GM23338 (cell line): ENCODE results near the gene ROCK2.

Source experiments
- CREB1 ChIP-seq: fragments of 250-450 bp; sonication (Bioruptor Pico); IDR thresholded peaks from 2 replicates; pipeline ENCODE4 v1.5.0; 2020; ENCODE audit warnings: low read depth, mild to moderate bottlenecking, moderate library complexity
- EZH2 ChIP-seq: fragments of 200-600 bp; sonication (generic); IDR thresholded peaks from one replicate; pipeline ENCODE4 v1.8.0; 2017; ENCODE audit warnings: antibody characterized with exemption, mild to moderate bottlenecking, low read depth; ENCODE audit not compliant: unreplicated experiment
- EZH2phosphoT487 ChIP-seq: fragments of 200-600 bp; sonication (generic); IDR thresholded peaks from one replicate; pipeline ENCODE4 v1.8.1; 2018; ENCODE audit warnings: antibody characterized with exemption; ENCODE audit not compliant: unreplicated experiment
- JUNB ChIP-seq: IDR thresholded peaks from one replicate; pipeline ENCODE4 v1.6.1; 2016; ENCODE audit warnings: antibody characterized with exemption; ENCODE audit not compliant: unreplicated experiment
- NANOG ChIP-seq: IDR thresholded peaks from 2 replicates; pipeline ENCODE4 v1.6.1; 2016; ENCODE audit warnings: antibody characterized with exemption, borderline replicate concordance
- POLR2AphosphoS5 ChIP-seq: IDR thresholded peaks from 2 replicates; pipeline ENCODE4 v1.6.1; 2016; ENCODE audit warnings: antibody characterized with exemption, low read depth
- STAT1 ChIP-seq: IDR thresholded peaks from one replicate; pipeline ENCODE4 v1.6.1; 2016; ENCODE audit warnings: antibody characterized with exemption; ENCODE audit not compliant: unreplicated experiment
- ZNF114 ChIP-seq: fragments of 250-450 bp; sonication (Bioruptor Pico); IDR thresholded peaks from 2 replicates; pipeline ENCODE4 v1.5.0; 2020; ENCODE audit warnings: mild to moderate bottlenecking, moderate library complexity
- TF ChIP-seq, protein P1 (sequence below), 2 experiments: fragments of 200-600 bp in 1 of 2; sonication (generic) in 1 of 2; conservative IDR thresholded peaks; 2 replicates each; pipeline versions ENCODE4 v1.5.1 to v1.6.1; 2016 to 2017; ENCODE audit warnings: antibody characterized with exemption in 2 of 2, low read depth in 2 of 2, mild to moderate bottlenecking in 2 of 2, moderate library complexity in 1 of 2
- TF ChIP-seq, protein P2 (sequence below): IDR thresholded peaks from one replicate; pipeline ENCODE4 v1.6.1; 2018; ENCODE audit warnings: antibody characterized with exemption; ENCODE audit not compliant: unreplicated experiment
- TF ChIP-seq, protein P3 (sequence below): fragments of 250-450 bp; sonication (Bioruptor Pico); IDR thresholded peaks from 2 replicates; pipeline ENCODE4 v1.5.0; 2020; ENCODE audit warnings: mild to moderate bottlenecking, moderate library complexity

DNA sequence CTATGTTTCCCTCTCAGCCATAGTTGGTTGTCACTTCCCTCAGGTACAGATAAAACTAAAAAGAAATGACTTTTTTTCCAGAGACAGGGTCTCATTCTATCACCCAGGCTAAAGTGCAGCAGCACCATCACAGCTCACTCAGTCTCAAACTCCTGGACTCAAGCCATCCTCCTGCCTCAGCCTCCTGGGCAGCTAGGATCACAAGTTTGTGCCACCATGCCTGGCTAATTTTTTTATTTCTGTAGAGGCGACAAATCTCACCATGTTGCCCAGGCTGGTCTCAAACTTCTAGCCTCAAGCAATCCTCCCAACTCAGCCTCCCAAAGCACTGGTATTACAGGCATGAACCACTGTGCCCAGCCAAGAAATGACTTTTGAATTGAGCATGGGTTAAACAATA is 8.2 kb downstream of the ROCK2 start:
- TF ChIP-seq, protein P1, sequence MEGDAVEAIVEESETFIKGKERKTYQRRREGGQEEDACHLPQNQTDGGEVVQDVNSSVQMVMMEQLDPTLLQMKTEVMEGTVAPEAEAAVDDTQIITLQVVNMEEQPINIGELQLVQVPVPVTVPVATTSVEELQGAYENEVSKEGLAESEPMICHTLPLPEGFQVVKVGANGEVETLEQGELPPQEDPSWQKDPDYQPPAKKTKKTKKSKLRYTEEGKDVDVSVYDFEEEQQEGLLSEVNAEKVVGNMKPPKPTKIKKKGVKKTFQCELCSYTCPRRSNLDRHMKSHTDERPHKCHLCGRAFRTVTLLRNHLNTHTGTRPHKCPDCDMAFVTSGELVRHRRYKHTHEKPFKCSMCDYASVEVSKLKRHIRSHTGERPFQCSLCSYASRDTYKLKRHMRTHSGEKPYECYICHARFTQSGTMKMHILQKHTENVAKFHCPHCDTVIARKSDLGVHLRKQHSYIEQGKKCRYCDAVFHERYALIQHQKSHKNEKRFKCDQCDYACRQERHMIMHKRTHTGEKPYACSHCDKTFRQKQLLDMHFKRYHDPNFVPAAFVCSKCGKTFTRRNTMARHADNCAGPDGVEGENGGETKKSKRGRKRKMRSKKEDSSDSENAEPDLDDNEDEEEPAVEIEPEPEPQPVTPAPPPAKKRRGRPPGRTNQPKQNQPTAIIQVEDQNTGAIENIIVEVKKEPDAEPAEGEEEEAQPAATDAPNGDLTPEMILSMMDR (conservative IDR thresholded peaks at IDR 0.05; ENCODE audit: low read depth in 2 of 2) = no peak
- TF ChIP-seq, protein P2, sequence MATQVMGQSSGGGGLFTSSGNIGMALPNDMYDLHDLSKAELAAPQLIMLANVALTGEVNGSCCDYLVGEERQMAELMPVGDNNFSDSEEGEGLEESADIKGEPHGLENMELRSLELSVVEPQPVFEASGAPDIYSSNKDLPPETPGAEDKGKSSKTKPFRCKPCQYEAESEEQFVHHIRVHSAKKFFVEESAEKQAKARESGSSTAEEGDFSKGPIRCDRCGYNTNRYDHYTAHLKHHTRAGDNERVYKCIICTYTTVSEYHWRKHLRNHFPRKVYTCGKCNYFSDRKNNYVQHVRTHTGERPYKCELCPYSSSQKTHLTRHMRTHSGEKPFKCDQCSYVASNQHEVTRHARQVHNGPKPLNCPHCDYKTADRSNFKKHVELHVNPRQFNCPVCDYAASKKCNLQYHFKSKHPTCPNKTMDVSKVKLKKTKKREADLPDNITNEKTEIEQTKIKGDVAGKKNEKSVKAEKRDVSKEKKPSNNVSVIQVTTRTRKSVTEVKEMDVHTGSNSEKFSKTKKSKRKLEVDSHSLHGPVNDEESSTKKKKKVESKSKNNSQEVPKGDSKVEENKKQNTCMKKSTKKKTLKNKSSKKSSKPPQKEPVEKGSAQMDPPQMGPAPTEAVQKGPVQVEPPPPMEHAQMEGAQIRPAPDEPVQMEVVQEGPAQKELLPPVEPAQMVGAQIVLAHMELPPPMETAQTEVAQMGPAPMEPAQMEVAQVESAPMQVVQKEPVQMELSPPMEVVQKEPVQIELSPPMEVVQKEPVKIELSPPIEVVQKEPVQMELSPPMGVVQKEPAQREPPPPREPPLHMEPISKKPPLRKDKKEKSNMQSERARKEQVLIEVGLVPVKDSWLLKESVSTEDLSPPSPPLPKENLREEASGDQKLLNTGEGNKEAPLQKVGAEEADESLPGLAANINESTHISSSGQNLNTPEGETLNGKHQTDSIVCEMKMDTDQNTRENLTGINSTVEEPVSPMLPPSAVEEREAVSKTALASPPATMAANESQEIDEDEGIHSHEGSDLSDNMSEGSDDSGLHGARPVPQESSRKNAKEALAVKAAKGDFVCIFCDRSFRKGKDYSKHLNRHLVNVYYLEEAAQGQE = no peak
- TF ChIP-seq POLR2AphosphoS5 (no peak), NANOG (no peak), EZH2phosphoT487 (no peak), STAT1 (no peak), EZH2 (no peak), CREB1 (no peak), JUNB (no peak), ZNF114 (CRISPR knock-in tag) (no peak)
- TF ChIP-seq, protein P3, sequence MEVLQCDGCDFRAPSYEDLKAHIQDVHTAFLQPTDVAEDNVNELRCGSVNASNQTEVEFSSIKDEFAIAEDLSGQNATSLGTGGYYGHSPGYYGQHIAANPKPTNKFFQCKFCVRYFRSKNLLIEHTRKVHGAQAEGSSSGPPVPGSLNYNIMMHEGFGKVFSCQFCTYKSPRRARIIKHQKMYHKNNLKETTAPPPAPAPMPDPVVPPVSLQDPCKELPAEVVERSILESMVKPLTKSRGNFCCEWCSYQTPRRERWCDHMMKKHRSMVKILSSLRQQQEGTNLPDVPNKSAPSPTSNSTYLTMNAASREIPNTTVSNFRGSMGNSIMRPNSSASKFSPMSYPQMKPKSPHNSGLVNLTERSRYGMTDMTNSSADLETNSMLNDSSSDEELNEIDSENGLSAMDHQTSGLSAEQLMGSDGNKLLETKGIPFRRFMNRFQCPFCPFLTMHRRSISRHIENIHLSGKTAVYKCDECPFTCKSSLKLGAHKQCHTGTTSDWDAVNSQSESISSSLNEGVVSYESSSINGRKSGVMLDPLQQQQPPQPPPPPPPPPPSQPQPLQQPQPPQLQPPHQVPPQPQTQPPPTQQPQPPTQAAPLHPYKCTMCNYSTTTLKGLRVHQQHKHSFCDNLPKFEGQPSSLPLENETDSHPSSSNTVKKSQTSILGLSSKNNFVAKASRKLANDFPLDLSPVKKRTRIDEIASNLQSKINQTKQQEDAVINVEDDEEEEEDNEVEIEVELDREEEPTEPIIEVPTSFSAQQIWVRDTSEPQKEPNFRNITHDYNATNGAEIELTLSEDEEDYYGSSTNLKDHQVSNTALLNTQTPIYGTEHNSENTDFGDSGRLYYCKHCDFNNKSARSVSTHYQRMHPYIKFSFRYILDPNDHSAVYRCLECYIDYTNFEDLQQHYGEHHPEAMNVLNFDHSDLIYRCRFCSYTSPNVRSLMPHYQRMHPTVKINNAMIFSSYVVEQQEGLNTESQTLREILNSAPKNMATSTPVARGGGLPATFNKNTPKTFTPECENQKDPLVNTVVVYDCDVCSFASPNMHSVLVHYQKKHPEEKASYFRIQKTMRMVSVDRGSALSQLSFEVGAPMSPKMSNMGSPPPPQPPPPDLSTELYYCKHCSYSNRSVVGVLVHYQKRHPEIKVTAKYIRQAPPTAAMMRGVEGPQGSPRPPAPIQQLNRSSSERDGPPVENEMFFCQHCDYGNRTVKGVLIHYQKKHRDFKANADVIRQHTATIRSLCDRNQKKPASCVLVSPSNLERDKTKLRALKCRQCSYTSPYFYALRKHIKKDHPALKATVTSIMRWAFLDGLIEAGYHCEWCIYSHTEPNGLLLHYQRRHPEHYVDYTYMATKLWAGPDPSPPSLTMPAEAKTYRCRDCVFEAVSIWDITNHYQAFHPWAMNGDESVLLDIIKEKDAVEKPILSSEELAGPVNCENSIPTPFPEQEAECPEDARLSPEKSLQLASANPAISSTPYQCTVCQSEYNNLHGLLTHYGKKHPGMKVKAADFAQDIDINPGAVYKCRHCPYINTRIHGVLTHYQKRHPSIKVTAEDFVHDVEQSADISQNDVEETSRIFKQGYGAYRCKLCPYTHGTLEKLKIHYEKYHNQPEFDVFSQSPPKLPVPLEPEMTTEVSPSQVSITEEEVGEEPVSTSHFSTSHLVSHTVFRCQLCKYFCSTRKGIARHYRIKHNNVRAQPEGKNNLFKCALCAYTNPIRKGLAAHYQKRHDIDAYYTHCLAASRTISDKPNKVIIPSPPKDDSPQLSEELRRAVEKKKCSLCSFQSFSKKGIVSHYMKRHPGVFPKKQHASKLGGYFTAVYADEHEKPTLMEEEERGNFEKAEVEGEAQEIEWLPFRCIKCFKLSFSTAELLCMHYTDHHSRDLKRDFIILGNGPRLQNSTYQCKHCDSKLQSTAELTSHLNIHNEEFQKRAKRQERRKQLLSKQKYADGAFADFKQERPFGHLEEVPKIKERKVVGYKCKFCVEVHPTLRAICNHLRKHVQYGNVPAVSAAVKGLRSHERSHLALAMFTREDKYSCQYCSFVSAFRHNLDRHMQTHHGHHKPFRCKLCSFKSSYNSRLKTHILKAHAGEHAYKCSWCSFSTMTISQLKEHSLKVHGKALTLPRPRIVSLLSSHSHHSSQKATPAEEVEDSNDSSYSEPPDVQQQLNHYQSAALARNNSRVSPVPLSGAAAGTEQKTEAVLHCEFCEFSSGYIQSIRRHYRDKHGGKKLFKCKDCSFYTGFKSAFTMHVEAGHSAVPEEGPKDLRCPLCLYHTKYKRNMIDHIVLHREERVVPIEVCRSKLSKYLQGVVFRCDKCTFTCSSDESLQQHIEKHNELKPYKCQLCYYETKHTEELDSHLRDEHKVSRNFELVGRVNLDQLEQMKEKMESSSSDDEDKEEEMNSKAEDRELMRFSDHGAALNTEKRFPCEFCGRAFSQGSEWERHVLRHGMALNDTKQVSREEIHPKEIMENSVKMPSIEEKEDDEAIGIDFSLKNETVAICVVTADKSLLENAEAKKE = no peak
